GM12891 (cell line): ENCODE measurements around the gene GDAP1L1.

Experiments used
- POLR2A ChIP-seq: IDR thresholded peaks from 2 replicates; pipeline ENCODE4 v1.6.1; 2011; ENCODE audit warnings: low read depth, low read length, control low read depth
- POLR2AphosphoS5 ChIP-seq: IDR thresholded peaks from 2 replicates; pipeline ENCODE4 v1.6.1; 2011; ENCODE audit warnings: low read depth, low read length, control low read depth
- TAF1 ChIP-seq: IDR thresholded peaks from 2 replicates; pipeline ENCODE4 v1.6.1; 2011; ENCODE audit warnings: low read depth, low read length, control low read depth

DNA sequence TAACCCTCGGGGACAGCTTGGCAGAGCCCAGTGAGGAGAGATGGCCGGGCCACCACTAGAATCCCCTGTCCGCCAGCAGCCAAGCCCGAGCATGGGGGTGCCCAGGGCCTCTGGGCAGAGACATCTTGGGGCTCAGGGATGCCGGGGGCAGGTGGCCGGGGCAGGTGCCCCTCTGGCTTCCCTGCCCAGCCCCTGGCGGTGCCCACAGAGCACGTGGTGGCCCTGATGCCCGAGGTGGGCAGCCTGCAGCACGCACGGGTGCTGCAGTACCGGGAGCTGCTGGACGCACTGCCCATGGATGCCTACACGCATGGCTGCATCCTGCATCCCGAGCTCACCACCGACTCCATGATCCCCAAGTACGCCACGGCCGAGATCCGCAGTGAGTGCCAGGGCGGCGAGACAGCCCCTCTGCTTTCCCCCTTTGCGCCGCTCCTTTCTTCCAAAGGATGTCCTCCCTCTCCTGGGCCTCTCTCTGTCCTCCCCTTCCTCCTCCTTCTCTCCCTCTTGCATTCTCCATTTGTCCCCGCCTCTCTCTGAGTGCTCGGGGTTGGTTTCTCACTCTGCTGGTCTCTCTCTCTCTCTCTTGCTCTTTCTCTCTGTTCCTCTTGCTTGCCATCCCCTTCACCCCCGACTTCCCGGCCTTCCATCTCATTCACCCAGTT, 11.2 kb downstream of the GDAP1L1 start:
- no peak for TF ChIP-seq POLR2A
- no peak for TF ChIP-seq TAF1
- no peak for TF ChIP-seq POLR2AphosphoS5
